ENCODE results near the gene PELI1. TPM values are rescaled to one million over a fixed set of nuclear protein-coding genes. Genes with fewer than 3 reads are reported as not detected.

PELI1 gene
- total RNA-seq, 1 experiment from 2014 or later = 53.5 TPM

GRCh38 chr2:64067326-64067725, 76.9 kb downstream of the PELI1 start:
- ATAC-seq = peak; percentile 56
- H3K9me3 Mint-ChIP-seq = no peaks in the 10 kb centered on the region
- POLR2A ChIA-PET = no interaction called here

More at GRCh38 chr2:64067326-64067725, 76.9 kb downstream of the PELI1 start:
- Mint-ChIP-seq H3K4me3 (no peak overlapping the region), H3K27ac (no peak overlapping the region), H3K36me3 (no peaks in the 10 kb centered on the region), H3K4me1 (peaks cover 51% of the 10 kb centered on the region), H3K27me3 (ENCODE audit: low read depth) (no peaks in the 10 kb centered on the region)
- CTCF ChIA-PET = interaction anchor here (0.7 kb wide), 2 partner anchors 27 to 76 kb away, joined by 3 read pairs; no protein-coding TSS in a partner anchor
- no peak for DNase-seq (ENCODE audit: low spot score)
- TF ChIP-seq, protein P1, sequence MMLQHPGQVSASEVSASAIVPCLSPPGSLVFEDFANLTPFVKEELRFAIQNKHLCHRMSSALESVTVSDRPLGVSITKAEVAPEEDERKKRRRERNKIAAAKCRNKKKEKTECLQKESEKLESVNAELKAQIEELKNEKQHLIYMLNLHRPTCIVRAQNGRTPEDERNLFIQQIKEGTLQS (CRISPR knock-in tag; conservative IDR thresholded peaks at IDR 0.05) = no peak
- no peak for TF ChIP-seq SMAD3 (CRISPR knock-in tag; IDR thresholded peaks at IDR 0.05; ENCODE audit: borderline replicate concordance)
- TF ChIP-seq RELA (CRISPR knock-in tag; IDR thresholded peaks at IDR 0.05; ENCODE audit: borderline replicate concordance) = no peak
- no peak for TF ChIP-seq ZNF532 (CRISPR knock-in tag; IDR thresholded peaks at IDR 0.05; ENCODE audit: borderline replicate concordance)
- no peak for TF ChIP-seq NFATC4 (CRISPR knock-in tag; IDR thresholded peaks at IDR 0.05)
- TF ChIP-seq ZBTB43 (CRISPR knock-in tag; IDR thresholded peaks at IDR 0.05) = no peak
- no peak for TF ChIP-seq AR (CRISPR knock-in tag; IDR thresholded peaks at IDR 0.05)
- TF ChIP-seq, protein P2, sequence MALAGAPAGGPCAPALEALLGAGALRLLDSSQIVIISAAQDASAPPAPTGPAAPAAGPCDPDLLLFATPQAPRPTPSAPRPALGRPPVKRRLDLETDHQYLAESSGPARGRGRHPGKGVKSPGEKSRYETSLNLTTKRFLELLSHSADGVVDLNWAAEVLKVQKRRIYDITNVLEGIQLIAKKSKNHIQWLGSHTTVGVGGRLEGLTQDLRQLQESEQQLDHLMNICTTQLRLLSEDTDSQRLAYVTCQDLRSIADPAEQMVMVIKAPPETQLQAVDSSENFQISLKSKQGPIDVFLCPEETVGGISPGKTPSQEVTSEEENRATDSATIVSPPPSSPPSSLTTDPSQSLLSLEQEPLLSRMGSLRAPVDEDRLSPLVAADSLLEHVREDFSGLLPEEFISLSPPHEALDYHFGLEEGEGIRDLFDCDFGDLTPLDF (CRISPR knock-in tag; IDR thresholded peaks at IDR 0.05) = no peak
- no peak for TF ChIP-seq ZMAT4 (CRISPR knock-in tag; IDR thresholded peaks at IDR 0.05)
- TF ChIP-seq MXD4 (CRISPR knock-in tag; IDR thresholded peaks at IDR 0.05; ENCODE audit: borderline replicate concordance) = no peak
- TF ChIP-seq, protein P3, sequence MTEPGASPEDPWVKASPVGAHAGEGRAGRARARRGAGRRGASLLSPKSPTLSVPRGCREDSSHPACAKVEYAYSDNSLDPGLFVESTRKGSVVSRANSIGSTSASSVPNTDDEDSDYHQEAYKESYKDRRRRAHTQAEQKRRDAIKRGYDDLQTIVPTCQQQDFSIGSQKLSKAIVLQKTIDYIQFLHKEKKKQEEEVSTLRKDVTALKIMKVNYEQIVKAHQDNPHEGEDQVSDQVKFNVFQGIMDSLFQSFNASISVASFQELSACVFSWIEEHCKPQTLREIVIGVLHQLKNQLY (CRISPR knock-in tag; IDR thresholded peaks at IDR 0.05) = no peak
- TF ChIP-seq ZNF423 (CRISPR knock-in tag; IDR thresholded peaks at IDR 0.05) = no peak
- TF ChIP-seq CTCF (IDR thresholded peaks at IDR 0.05) = no peak
- TF ChIP-seq ZBTB21 (CRISPR knock-in tag; IDR thresholded peaks at IDR 0.05; ENCODE audit: borderline replicate concordance) = no peak
- TF ChIP-seq MYBL2 (CRISPR knock-in tag; IDR thresholded peaks at IDR 0.05) = no peak

Measured in WTC11 (cell line).